SK-N-SH (cell line): ENCODE results near the gene NPM1. TPM values are rescaled to one million over a fixed set of nuclear protein-coding genes. Genes with fewer than 3 reads are reported as not detected.

Source experiments
- CTCF ChIA-PET: fragments of 300-600, 350-600 bp; formaldehyde crosslinking; extraction: SDS; loops from one replicate; lab custom pipeline; 2021; lab: Yijun Ruan, JAX
- POLR2A ChIA-PET: fragments of 350-600 bp; sonication (Branson Sonifier 250); formaldehyde crosslinking; extraction: SDS; loops from one replicate; lab custom pipeline; 2020; ENCODE audit warnings: antibody characterized with exemption, inconsistent platforms; lab: Yijun Ruan, JAX
- DNase-seq: peaks from one replicate; pipeline ENCODE4 v3.0.0; 2012
- H2AFZ ChIP-seq: fragments of 200-600 bp; sonication (generic); 2 replicates; pipeline ENCODE4 v1.8.1; 2016; ENCODE audit warnings: antibody characterized with exemption, mild to moderate bottlenecking, low read depth
- H3F3A ChIP-seq: fragments of 200-600 bp; sonication (generic); replicated peaks from 2 replicates; pipeline ENCODE3; 2016; ENCODE audit warnings: antibody characterized with exemption, mild to moderate bottlenecking; ENCODE audit not compliant: insufficient read depth
- H3K27ac ChIP-seq, 2 experiments: fragments of 200-500 bp in 1 of 2; fragments of 200-600 bp in 1 of 2; sonication (Bioruptor generic) in 1 of 2; sonication (generic), shearing (Covaris generic) in 1 of 2; 2 replicates each; pipeline versions ENCODE4 v1.5.1 to v1.6.1; 2014 to 2016; ENCODE audit warnings: low read depth in 2 of 2, inconsistent platforms in 1 of 2, low read length in 1 of 2, mild to moderate bottlenecking in 1 of 2, mixed read lengths in 1 of 2
- H3K27me3 ChIP-seq: fragments of 200-600 bp; sonication (generic), shearing (Covaris generic); 2 replicates; pipeline ENCODE4 v1.6.1; 2016; ENCODE audit warnings: mixed run types; ENCODE audit not compliant: insufficient read depth
- H3K36me3 ChIP-seq, 2 experiments: fragments of 200-500 bp in 1 of 2; fragments of 200-600 bp in 1 of 2; sonication (Bioruptor generic) in 1 of 2; sonication (generic) in 1 of 2; replicated peaks in 1 of 2; 2 replicates each; pipeline versions ENCODE3 to v1.5.1; 2014 to 2016; ENCODE audit warnings: low read length in 1 of 2, mild to moderate bottlenecking in 1 of 2; ENCODE audit not compliant: insufficient read depth in 2 of 2, control insufficient read depth in 1 of 2
- H3K4me1 ChIP-seq, 2 experiments: fragments of 200-500 bp in 1 of 2; fragments of 200-600 bp in 1 of 2; sonication (Bioruptor generic) in 1 of 2; sonication (generic), shearing (Covaris generic) in 1 of 2; 2 replicates each; pipeline versions ENCODE4 v1.5.1 to v1.6.1; 2014 to 2016; ENCODE audit warnings: low read depth in 1 of 2, low read length in 1 of 2, mixed run types in 1 of 2; ENCODE audit not compliant: insufficient read depth in 2 of 2, control insufficient read depth in 1 of 2
- H3K4me2 ChIP-seq: fragments of 200-600 bp; sonication (generic), shearing (Covaris generic); 2 replicates; pipeline ENCODE4 v1.6.1; 2017; ENCODE audit warnings: mixed run types
- H3K4me3 ChIP-seq, 2 experiments: fragments of 200-500 bp in 1 of 2; fragments of 200-600 bp in 1 of 2; sonication (Bioruptor generic) in 1 of 2; sonication (generic), shearing (Covaris generic) in 1 of 2; 2 replicates each; pipeline versions ENCODE4 v1.5.1 to v1.8.1; 2014 to 2016; ENCODE audit warnings: low read depth in 2 of 2, inconsistent platforms in 1 of 2, low read length in 1 of 2, mild to moderate bottlenecking in 1 of 2, mixed read lengths in 1 of 2, moderate library complexity in 1 of 2
- H3K79me2 ChIP-seq: fragments of 200-600 bp; sonication (generic); 2 replicates; pipeline ENCODE4 v1.8.1; 2017; ENCODE audit warnings: mild to moderate bottlenecking; ENCODE audit not compliant: insufficient read depth
- H3K9ac ChIP-seq: fragments of 200-600 bp; sonication (generic); 2 replicates; pipeline ENCODE4 v1.6.1; 2017; ENCODE audit warnings: mixed run types
- H3K9me2 ChIP-seq: fragments of 200-600 bp; sonication (generic); 2 replicates; pipeline ENCODE4 v1.6.1; 2017; ENCODE audit warnings: mixed run types
- H3K9me3 ChIP-seq: fragments of 200-600 bp; sonication (generic); 2 replicates; pipeline ENCODE4 v1.6.1; 2017; ENCODE audit warnings: mixed run types, mild to moderate bottlenecking, moderate library complexity
- H4K20me1 ChIP-seq: fragments of 200-600 bp; sonication (generic); 2 replicates; pipeline ENCODE4 v1.6.1; 2017; ENCODE audit warnings: mild to moderate bottlenecking, mixed run types; ENCODE audit not compliant: insufficient read depth
- ELF1 ChIP-seq: IDR thresholded peaks from 2 replicates; pipeline ENCODE4 v1.4.0; 2012
- EZH2phosphoT487 ChIP-seq: fragments of 200-600 bp; sonication (generic); IDR thresholded peaks from 2 replicates; pipeline ENCODE4 v1.6.1; 2017; ENCODE audit warnings: low read depth, mixed run types, mild to moderate bottlenecking, antibody characterized with exemption, moderate library complexity, borderline replicate concordance
- FOXJ3 ChIP-seq: sonication (generic); formaldehyde crosslinking; IDR thresholded peaks from 2 replicates; pipeline ENCODE4 v1.5.1; 2020; ENCODE audit warnings: mild to moderate bottlenecking, missing genetic modification reagents
- FOXM1 ChIP-seq: IDR thresholded peaks from 2 replicates; pipeline ENCODE4 v1.4.0; 2012; ENCODE audit warnings: low read depth, mild to moderate bottlenecking
- GABPA ChIP-seq: IDR thresholded peaks from 2 replicates; pipeline ENCODE4 v1.4.0; 2012; ENCODE audit warnings: low read depth, mild to moderate bottlenecking
- GATA2 ChIP-seq: sonication (generic); formaldehyde crosslinking; IDR thresholded peaks from 2 replicates; pipeline ENCODE4 v1.5.0; 2020; ENCODE audit warnings: mild to moderate bottlenecking, missing genetic modification reagents
- JUND ChIP-seq: IDR thresholded peaks from 2 replicates; pipeline ENCODE4 v1.4.0; 2012
- MEF2A ChIP-seq: IDR thresholded peaks from 2 replicates; pipeline ENCODE4 v1.4.0; 2012; ENCODE audit warnings: low read depth, borderline replicate concordance
- RAD21 ChIP-seq: IDR thresholded peaks from 2 replicates; pipeline ENCODE4 v1.6.1; 2012; ENCODE audit warnings: mild to moderate bottlenecking, low read length
- RCOR1 ChIP-seq: fragments of 150-350 bp; IDR thresholded peaks from 2 replicates; pipeline ENCODE4 v1.6.1; 2017; ENCODE audit warnings: antibody characterized with exemption, low read length
- RFX5 ChIP-seq: IDR thresholded peaks from 2 replicates; pipeline ENCODE4 v1.6.1; 2012; ENCODE audit warnings: mild to moderate bottlenecking, improper control_type of control experiment, low read length
- RXRA ChIP-seq: IDR thresholded peaks from 2 replicates; pipeline ENCODE4 v1.4.0; 2012; ENCODE audit warnings: low read depth, mild to moderate bottlenecking, borderline replicate concordance
- SMC3 ChIP-seq: IDR thresholded peaks from 2 replicates; pipeline ENCODE4 v1.6.1; 2012; ENCODE audit warnings: low read depth, low read length, improper control_type of control experiment
- TAF1 ChIP-seq: IDR thresholded peaks from 2 replicates; pipeline ENCODE4 v1.6.1; 2012; ENCODE audit warnings: low read depth, mild to moderate bottlenecking, low read length, moderate library complexity, borderline replicate concordance
- USF1 ChIP-seq: IDR thresholded peaks from 2 replicates; pipeline ENCODE4 v1.4.0; 2012; ENCODE audit warnings: low read depth, borderline replicate concordance
- YY1 ChIP-seq: IDR thresholded peaks from 2 replicates; pipeline ENCODE4 v1.4.0; 2012; ENCODE audit warnings: low read depth, mild to moderate bottlenecking
- ZBTB33 ChIP-seq: IDR thresholded peaks from 2 replicates; pipeline ENCODE4 v1.4.0; 2012; ENCODE audit warnings: low read depth, borderline replicate concordance
- WGBS: methylation state at CpG from one replicate; pipeline ENCODE4 v1.1.6; 2017; ENCODE audit warnings: low lambda C conversion rate; 5-methylcytosine and 5-hydroxymethylcytosine counted together
- polyA plus RNA-seq, 3 experiments: library from polyadenylated mRNA; depleted of rRNA; stranded (reverse); fragments of >200 nt; gene quantifications; 2 replicates each; pipeline ENCODE4 v1.2.3, GENCODE V29; 2012
- TF ChIP-seq, protein P1 (sequence below): IDR thresholded peaks from 2 replicates; pipeline ENCODE4 v1.4.0; 2012; ENCODE audit warnings: low read depth
- TF ChIP-seq, protein P2 (sequence below): IDR thresholded peaks from 2 replicates; pipeline ENCODE4 v1.6.1; 2012; ENCODE audit warnings: mild to moderate bottlenecking, low read depth, low read length, moderate library complexity

The NPM1 gene
- polyA plus RNA-seq, 1 of the 3 experiments (the other 2 are of a cell fraction): 4,764 TPM

- no peaks in the 10 kb centered on the region for H3K9me2 ChIP-seq
- H3K9me3 ChIP-seq: no peaks in the 10 kb centered on the region
- H3K27ac ChIP-seq: no peak overlapping the region
- peak overlapping the region; percentile 19; the same call in 1 of the 2 replicates for H3K4me2 ChIP-seq
- DNase-seq: peak; percentile 58
- no peaks in the 10 kb centered on the region for H3K79me2 ChIP-seq
- peaks cover 18% of the 10 kb centered on the region for H3F3A ChIP-seq
- no peaks in the 10 kb centered on the region for H3K36me3 ChIP-seq
- no peak overlapping the region for H2AFZ ChIP-seq
- CTCF ChIA-PET: interaction anchor here (0.6 to 5.4 kb wide), 13 partner anchors 13 to 1734 kb away, joined by 3 to 122 read pairs (median 3); no protein-coding TSS in a partner anchor
- H3K27me3 ChIP-seq: no peaks in the 10 kb centered on the region
- H4K20me1 ChIP-seq: peaks cover 41% of the 10 kb centered on the region
- POLR2A ChIA-PET: no interaction called here
- H3K4me1 ChIP-seq: peaks cover 0 to 32% of the 10 kb centered on the region in 2 experiments; a peak in 1 of 4 replicates
- TF ChIP-seq GATA2 (CRISPR knock-in tag): no peak
- TF ChIP-seq RXRA: no peak
- TF ChIP-seq EZH2phosphoT487: no peak
- no peak for TF ChIP-seq SMC3
- TF ChIP-seq RAD21: no peak
- TF ChIP-seq USF1: no peak
- TF ChIP-seq GABPA: no peak
- no peak for TF ChIP-seq FOXM1
- TF ChIP-seq, protein P1, sequence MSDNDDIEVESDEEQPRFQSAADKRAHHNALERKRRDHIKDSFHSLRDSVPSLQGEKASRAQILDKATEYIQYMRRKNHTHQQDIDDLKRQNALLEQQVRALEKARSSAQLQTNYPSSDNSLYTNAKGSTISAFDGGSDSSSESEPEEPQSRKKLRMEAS: no peak
- TF ChIP-seq ZBTB33: no peak
- no peak for TF ChIP-seq RCOR1
- no peak overlapping the region for H3K9ac ChIP-seq
- 68% methylated on average over 9 of the region's 16 CpGs for WGBS
- no peak overlapping the region for H3K4me3 ChIP-seq
These were observed 33.9 kb downstream of the NPM1 start for GRCh38 chr5:171421331-171422262.

DNA sequence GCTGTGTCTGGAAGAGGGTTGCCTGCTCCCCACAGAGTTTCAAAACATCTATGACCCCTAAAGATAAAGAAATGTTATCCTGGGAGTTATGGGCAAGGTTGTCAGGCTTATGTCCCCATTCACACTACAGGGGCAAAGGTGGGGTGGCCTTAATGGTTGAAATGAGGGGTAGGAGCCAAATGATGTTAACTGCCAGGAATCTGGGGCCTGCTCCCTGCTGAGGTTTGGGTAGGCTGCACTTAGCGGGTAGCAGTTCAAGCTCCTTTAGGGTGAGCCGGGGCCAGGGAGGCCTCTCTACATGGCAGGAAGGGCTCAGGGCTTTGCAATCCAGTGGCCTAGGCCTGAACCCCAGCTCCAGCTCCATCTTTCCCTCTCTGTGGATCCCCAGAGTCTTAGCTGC is 34.8 kb downstream of the NPM1 start:
- ChIA-PET CTCF (interaction anchor here (1.1 to 5.4 kb wide), 2 partner anchors 49 to 487 kb away, joined by 3 to 122 read pairs; no protein-coding TSS in a partner anchor), POLR2A (no interaction called here)
- H3F3A ChIP-seq: peaks cover 9% of the 10 kb centered on the region
- no peak overlapping the region for H2AFZ ChIP-seq
- no peak for DNase-seq
- H3K27ac ChIP-seq: no peak overlapping the region
- peaks cover 32% of the 10 kb centered on the region for H4K20me1 ChIP-seq
- H3K79me2 ChIP-seq: no peaks in the 10 kb centered on the region
- no CpG with 5 or more reads among the region's 2 CpGs for WGBS
- peaks cover 0 to 32% of the 10 kb centered on the region in 2 experiments; a peak in 1 of 4 replicates for H3K4me1 ChIP-seq
- H3K9ac ChIP-seq: no peak overlapping the region
- H3K36me3 ChIP-seq: no peaks in the 10 kb centered on the region
- no peaks in the 10 kb centered on the region for H3K9me2 ChIP-seq
- no peaks in the 10 kb centered on the region for H3K9me3 ChIP-seq
- H3K4me2 ChIP-seq: no peak overlapping the region
- no peaks in the 10 kb centered on the region for H3K27me3 ChIP-seq
- H3K4me3 ChIP-seq: no peak overlapping the region
- TF ChIP-seq FOXJ3 (CRISPR knock-in tag): no peak
- TF ChIP-seq MEF2A: no peak
- TF ChIP-seq RFX5: no peak
- TF ChIP-seq ELF1: no peak
- TF ChIP-seq USF1: no peak
- no peak for TF ChIP-seq FOXM1
- TF ChIP-seq, protein P2, sequence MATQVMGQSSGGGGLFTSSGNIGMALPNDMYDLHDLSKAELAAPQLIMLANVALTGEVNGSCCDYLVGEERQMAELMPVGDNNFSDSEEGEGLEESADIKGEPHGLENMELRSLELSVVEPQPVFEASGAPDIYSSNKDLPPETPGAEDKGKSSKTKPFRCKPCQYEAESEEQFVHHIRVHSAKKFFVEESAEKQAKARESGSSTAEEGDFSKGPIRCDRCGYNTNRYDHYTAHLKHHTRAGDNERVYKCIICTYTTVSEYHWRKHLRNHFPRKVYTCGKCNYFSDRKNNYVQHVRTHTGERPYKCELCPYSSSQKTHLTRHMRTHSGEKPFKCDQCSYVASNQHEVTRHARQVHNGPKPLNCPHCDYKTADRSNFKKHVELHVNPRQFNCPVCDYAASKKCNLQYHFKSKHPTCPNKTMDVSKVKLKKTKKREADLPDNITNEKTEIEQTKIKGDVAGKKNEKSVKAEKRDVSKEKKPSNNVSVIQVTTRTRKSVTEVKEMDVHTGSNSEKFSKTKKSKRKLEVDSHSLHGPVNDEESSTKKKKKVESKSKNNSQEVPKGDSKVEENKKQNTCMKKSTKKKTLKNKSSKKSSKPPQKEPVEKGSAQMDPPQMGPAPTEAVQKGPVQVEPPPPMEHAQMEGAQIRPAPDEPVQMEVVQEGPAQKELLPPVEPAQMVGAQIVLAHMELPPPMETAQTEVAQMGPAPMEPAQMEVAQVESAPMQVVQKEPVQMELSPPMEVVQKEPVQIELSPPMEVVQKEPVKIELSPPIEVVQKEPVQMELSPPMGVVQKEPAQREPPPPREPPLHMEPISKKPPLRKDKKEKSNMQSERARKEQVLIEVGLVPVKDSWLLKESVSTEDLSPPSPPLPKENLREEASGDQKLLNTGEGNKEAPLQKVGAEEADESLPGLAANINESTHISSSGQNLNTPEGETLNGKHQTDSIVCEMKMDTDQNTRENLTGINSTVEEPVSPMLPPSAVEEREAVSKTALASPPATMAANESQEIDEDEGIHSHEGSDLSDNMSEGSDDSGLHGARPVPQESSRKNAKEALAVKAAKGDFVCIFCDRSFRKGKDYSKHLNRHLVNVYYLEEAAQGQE: no peak
- TF ChIP-seq TAF1: no peak
- TF ChIP-seq GABPA: no peak
- TF ChIP-seq JUND: no peak
- TF ChIP-seq YY1: no peak
- TF ChIP-seq GATA2 (CRISPR knock-in tag): no peak
- no peak for TF ChIP-seq SMC3
